B cell (primary cell): ENCODE measurements around the gene CASS4. TPM values are rescaled to one million over a fixed set of nuclear protein-coding genes. Genes with fewer than 3 reads are reported as not detected.

ENCODE experiments used
- ATAC-seq: fragments of 200-7000 bp; cut with Tn5 transposase; one replicate; pipeline ENCODE4 v1.10.0; 2021; ENCODE audit warnings: low read depth, mild to moderate bottlenecking, moderate number of reproducible peaks, moderate library complexity
- CTCF ChIA-PET: fragments of 350-600 bp; sonication (Branson Sonifier 250); formaldehyde crosslinking; loops from one replicate; lab custom pipeline; 2021; ENCODE audit warnings: antibody characterized with exemption, inconsistent platforms; lab: Charles Lee
- POLR2A ChIA-PET: fragments of 350-600 bp; sonication (Branson Sonifier 250); formaldehyde crosslinking; loops from one replicate; lab custom pipeline; 2021; ENCODE audit warnings: antibody characterized with exemption; lab: Charles Lee
- DNase-seq: peaks from one replicate; pipeline ENCODE4 v3.0.0; 2013
- H2AFZ ChIP-seq: 2 replicates; pipeline ENCODE4 v1.6.1; 2012; ENCODE audit warnings: mild to moderate bottlenecking, low read depth, low read length; ENCODE audit not compliant: insufficient read depth, poor library complexity, severe bottlenecking
- H3K27ac ChIP-seq, 2 donors: 1 replicate in 1 of 2; 2 replicates in 1 of 2; pipeline ENCODE4 v1.5.1; 2012 to 2013; ENCODE audit warnings: low read length in 2 of 2, mild to moderate bottlenecking in 2 of 2, moderate library complexity in 1 of 2
- H3K27me3 ChIP-seq, 4 experiments: fragments of 200-600 bp in 1 of 4; sonication (generic) in 1 of 4; replicated peaks in 1 of 4; 1 replicate in 2 of 4; 2 replicates in 2 of 4; pipeline versions ENCODE4 v1.6.1 to v1.7.0; 2013 to 2016; ENCODE audit warnings: low read length in 3 of 4, mild to moderate bottlenecking in 2 of 4, mixed read lengths in 1 of 4, moderate library complexity in 1 of 4; ENCODE audit not compliant: insufficient read depth in 4 of 4, control insufficient read depth in 3 of 4; ENCODE audit errors: control extremely low read depth in 1 of 4
- H3K36me3 ChIP-seq, 2 experiments: replicated peaks in 1 of 2; 1 replicate in 1 of 2; 2 replicates in 1 of 2; pipeline versions ENCODE4 v1.6.1 to v1.7.1; 2013; ENCODE audit warnings: low read length in 1 of 2; ENCODE audit not compliant: insufficient read depth in 2 of 2, control insufficient read depth in 1 of 2; ENCODE audit errors: control extremely low read depth in 1 of 2, extremely low read depth in 1 of 2
- H3K4me1 ChIP-seq, 2 donors: fragments of 200-600 bp in 1 of 2; sonication (generic) in 1 of 2; 1 replicate in 1 of 2; 2 replicates in 1 of 2; pipeline versions ENCODE4 v1.5.1 to v1.6.1; 2013 to 2017; ENCODE audit warnings: low read length in 2 of 2; ENCODE audit not compliant: control insufficient read depth in 2 of 2, insufficient read depth in 2 of 2
- H3K4me2 ChIP-seq: replicated peaks from 2 replicates; pipeline ENCODE3; 2012; ENCODE audit warnings: mild to moderate bottlenecking, low read depth, low read length; ENCODE audit not compliant: poor library complexity, severe bottlenecking
- H3K4me3 ChIP-seq, 5 experiments: fragments of 200-600 bp in 1 of 5; sonication (generic) in 1 of 5; 1 replicate in 3 of 5; 2 replicates in 2 of 5; pipeline versions ENCODE4 v1.5.1 to v1.7.0; 2011 to 2016; ENCODE audit warnings: low read length in 4 of 5, mild to moderate bottlenecking in 4 of 5, low read depth in 2 of 5, control low read depth in 1 of 5, moderate library complexity in 1 of 5; ENCODE audit not compliant: insufficient read depth in 1 of 5; ENCODE audit errors: control extremely low read depth in 1 of 5, extremely low read depth in 1 of 5
- H3K79me2 ChIP-seq: fragments of 200-600 bp; sonication (generic); one replicate; pipeline ENCODE4 v1.6.0; 2016; ENCODE audit warnings: low read length; ENCODE audit not compliant: control insufficient read depth, insufficient read depth
- H3K9ac ChIP-seq: fragments of 200-600 bp; sonication (generic); 2 replicates; pipeline ENCODE4 v1.6.1; 2017; ENCODE audit warnings: mild to moderate bottlenecking, low read length, moderate library complexity
- H3K9me3 ChIP-seq, 3 donors: one replicate each; pipeline versions ENCODE4 v1.6.1 to v1.7.1; 2013; ENCODE audit warnings: low read length in 2 of 3; ENCODE audit not compliant: control insufficient read depth in 2 of 3, insufficient read depth in 1 of 3; ENCODE audit errors: control extremely low read depth in 1 of 3
- H4K20me1 ChIP-seq: 2 replicates; pipeline ENCODE4 v1.6.0; 2012; ENCODE audit warnings: mild to moderate bottlenecking, low read length; ENCODE audit not compliant: insufficient read depth, control insufficient read depth, poor library complexity, severe bottlenecking
- H3K27ac Mint-ChIP-seq: one replicate; pipeline ENCODE4 v1.8.0; 2021; ENCODE audit warnings: mixed read lengths
- H3K27me3 Mint-ChIP-seq: one replicate; pipeline ENCODE4 v1.8.0; 2021; ENCODE audit warnings: mixed read lengths
- H3K4me1 Mint-ChIP-seq: one replicate; pipeline ENCODE4 v1.8.0; 2021; ENCODE audit warnings: mixed read lengths
- H3K4me3 Mint-ChIP-seq: one replicate; pipeline ENCODE4 v1.8.0; 2021; ENCODE audit warnings: mixed read lengths
- H3K9me3 Mint-ChIP-seq: one replicate; pipeline ENCODE4 v1.8.0; 2022; ENCODE audit warnings: mixed read lengths; ENCODE audit not compliant: insufficient read depth
- CTCF ChIP-seq: fragments of 200-600 bp; IDR thresholded peaks from one replicate; pipeline ENCODE4 v1.8.0; 2022; ENCODE audit warnings: antibody characterized with exemption, mild to moderate bottlenecking
- EZH2 ChIP-seq: IDR thresholded peaks from 2 replicates; pipeline ENCODE4 v1.6.1; 2012; ENCODE audit warnings: borderline replicate concordance, low read depth, mild to moderate bottlenecking, moderate library complexity, low read length; ENCODE audit not compliant: insufficient read depth, poor library complexity, severe bottlenecking
- WGBS: methylation state at CpG from one replicate; pipeline ENCODE4 v1.1.5; 2013; ENCODE audit warnings: missing lambda C conversion rate; ENCODE audit not compliant: insufficient coverage; 5-methylcytosine and 5-hydroxymethylcytosine counted together
- intact Hi-C: fragments of 100-400 bp; cut with micrococcal nuclease; formaldehyde crosslinking; loops from one replicate; pipeline ENCODE4 v1.10.0; 2022
- polyA plus RNA-seq: library from polyadenylated mRNA; depleted of rRNA; stranded (reverse); fragments of >200 nt; gene quantifications from 2 replicates; pipeline ENCODE4 v1.2.3, GENCODE V29; 2012
- total RNA-seq, 2 donors: library from RNA; stranded (reverse); fragments of 120-200 nt in 1 of 2; gene quantifications; 1 replicate in 1 of 2; 2 replicates in 1 of 2; pipeline versions ENCODE4 v1.2.3 to v1.2.4, GENCODE V29; 2013 to 2022

The CASS4 gene
- total and polyA plus RNA-seq, 2 donors (not counting 1 experiment from before 2014, with no cell fraction given): 0.42 to 0.45 TPM

GRCh38 chr20:56463428-56463827, 51.4 kb downstream of the CASS4 start:
- Mint-ChIP-seq H3K9me3 (no peaks in the 10 kb centered on the region), H3K4me3 (no peak overlapping the region), H3K27ac (no peak overlapping the region), H3K27me3 (no peaks in the 10 kb centered on the region), H3K4me1 (peaks cover 36% of the 10 kb centered on the region)
- no peak overlapping the region for H3K4me3 ChIP-seq
- H3K27ac ChIP-seq: no peak overlapping the region
- 20% methylated on average over 1 of the region's 3 CpGs for WGBS
- intact Hi-C loops: no loop called here
- TF ChIP-seq EZH2 (no peak), CTCF (no peak)
- CTCF ChIA-PET: interaction anchor here (3.6 kb wide), 1 partner anchor 66 kb away, joined by 15 read pairs; no protein-coding TSS in a partner anchor
- H3K9me3 ChIP-seq: no peaks in the 10 kb centered on the region
- H4K20me1 ChIP-seq: no peaks in the 10 kb centered on the region
- DNase-seq (no peak), ATAC-seq (no peak)
- no peaks in the 10 kb centered on the region for H3K27me3 ChIP-seq
- H3K4me2 ChIP-seq: no peak overlapping the region
- POLR2A ChIA-PET: no interaction called here
- H3K4me1 ChIP-seq: peaks cover 24 to 40% of the 10 kb centered on the region in 2 donors
- H3K79me2 ChIP-seq: no peaks in the 10 kb centered on the region
- H3K9ac ChIP-seq: no peak overlapping the region
- no peak overlapping the region for H2AFZ ChIP-seq
- H3K36me3 ChIP-seq: peaks cover 0 to 3% of the 10 kb centered on the region in 2 experiments

GRCh38 chr20:56465997-56466396, 53.9 kb downstream of the CASS4 start:
- intact Hi-C loops: no loop called here
- 20% methylated on average over 4 of the region's 7 CpGs for WGBS
- H3K79me2 ChIP-seq: peaks cover 25% of the 10 kb centered on the region
- H2AFZ ChIP-seq: peak overlapping the region; percentile 67
- TF ChIP-seq EZH2 (no peak), CTCF (no peak)
- peak overlapping the region; percentile 73 to 85 for H3K27ac ChIP-seq
- ChIA-PET POLR2A (no interaction called here), CTCF (interaction anchor here (1.5 to 3.6 kb wide), 2 partner anchors 64 to 68 kb away, joined by 3 to 15 read pairs; no protein-coding TSS in a partner anchor)
- H3K9me3 Mint-ChIP-seq: no peaks in the 10 kb centered on the region
- peak overlapping the region; percentile 8 for H3K9ac ChIP-seq
- DNase-seq (peak; percentile 74), ATAC-seq (peak; percentile 29)
- H3K27me3 Mint-ChIP-seq: no peaks in the 10 kb centered on the region
- H3K4me1 Mint-ChIP-seq: peaks cover 50% of the 10 kb centered on the region
- H3K36me3 ChIP-seq: no peaks in the 10 kb centered on the region
- H3K4me3 Mint-ChIP-seq: peak overlapping the region; percentile 13
- H4K20me1 ChIP-seq: no peaks in the 10 kb centered on the region
- H3K4me1 ChIP-seq: peaks cover 37 to 53% of the 10 kb centered on the region in 2 donors
- H3K4me2 ChIP-seq: peak overlapping the region; percentile 42
- no peak overlapping the region for H3K4me3 ChIP-seq
- H3K27ac Mint-ChIP-seq: peak overlapping the region; percentile 77
- H3K27me3 ChIP-seq: no peaks in the 10 kb centered on the region
- H3K9me3 ChIP-seq: no peaks in the 10 kb centered on the region
